HG03108 (cell line): ENCODE results near the gene ITPR2.
"Not testable (repeated sequence)": the region's sequence is repeated elsewhere in the genome, so short reads cannot be mapped to it uniquely, and the experiment has no call there.

ENCODE experiments used
- ATAC-seq: cut with Tn5 transposase; IDR thresholded peaks from one replicate; pipeline ENCODE4 v1.9.1; 2021; ENCODE audit warnings: moderate library complexity; ENCODE audit not compliant: unreplicated experiment

ITPR2 gene

GRCh38 chr12:26851031-26851809 lies 18.2 kb upstream of the ITPR2 start:
- no peak for ATAC-seq

GRCh38 chr12:26848156-26848825 lies 15.3 kb upstream of the ITPR2 start:
- ATAC-seq = no peak

GRCh38 chr12:26847431-26847830 lies 14.4 kb upstream of the ITPR2 start:
- no peak for ATAC-seq

- ATAC-seq = no peak
Observed at GRCh38 chr12:26846416-26846815, 13.4 kb upstream of the ITPR2 start.

- no peak for ATAC-seq
Observed at GRCh38 chr12:26845984-26846383, 13.0 kb upstream of the ITPR2 start.

GRCh38 chr12:26845057-26845666 lies 12.2 kb upstream of the ITPR2 start:
- ATAC-seq = no peak

GRCh38 chr12:26843311-26843710 lies 10.3 kb upstream of the ITPR2 start:
- no peak for ATAC-seq

- no peak for ATAC-seq
Observed at GRCh38 chr12:26841085-26841484, 8.1 kb upstream of the ITPR2 start.

GRCh38 chr12:26839512-26839911 lies 6.5 kb upstream of the ITPR2 start:
- no peak for ATAC-seq

GRCh38 chr12:26838888-26839416 lies 6.0 kb upstream of the ITPR2 start:
- ATAC-seq = no peak

GRCh38 chr12:26836201-26836600 lies 3.2 kb upstream of the ITPR2 start:
- no peak for ATAC-seq

- not testable (repeated sequence) for ATAC-seq
Observed at GRCh38 chr12:26834503-26835060, 1.6 kb upstream of the ITPR2 start.

GRCh38 chr12:26833743-26834490 lies 923 bp upstream of the ITPR2 start:
- ATAC-seq = no peak

GRCh38 chr12:26831951-26832821 lies 808 bp downstream of the ITPR2 start:
- ATAC-seq = peak; percentile 35

- no peak for ATAC-seq
Observed at GRCh38 chr12:26830783-26831551, 2.0 kb downstream of the ITPR2 start.

- no peak for ATAC-seq
Observed at GRCh38 chr12:26830363-26830762, 2.6 kb downstream of the ITPR2 start.

- no peak for ATAC-seq
Observed at GRCh38 chr12:26828280-26829073, 4.5 kb downstream of the ITPR2 start.

- no peak for ATAC-seq
Observed at GRCh38 chr12:26826437-26826836, 6.6 kb downstream of the ITPR2 start.
